ELR (cell line): ENCODE measurements around the gene PXN.
"Not testable (repeated sequence)": the region's sequence is repeated elsewhere in the genome, so short reads cannot be mapped to it uniquely, and the experiment has no call there.

Experiments
- DNase-seq: peaks from one replicate; pipeline ENCODE4 v3.0.0-alpha.2; 2015; ENCODE audit warnings: low read depth

Gene PXN

DNA sequence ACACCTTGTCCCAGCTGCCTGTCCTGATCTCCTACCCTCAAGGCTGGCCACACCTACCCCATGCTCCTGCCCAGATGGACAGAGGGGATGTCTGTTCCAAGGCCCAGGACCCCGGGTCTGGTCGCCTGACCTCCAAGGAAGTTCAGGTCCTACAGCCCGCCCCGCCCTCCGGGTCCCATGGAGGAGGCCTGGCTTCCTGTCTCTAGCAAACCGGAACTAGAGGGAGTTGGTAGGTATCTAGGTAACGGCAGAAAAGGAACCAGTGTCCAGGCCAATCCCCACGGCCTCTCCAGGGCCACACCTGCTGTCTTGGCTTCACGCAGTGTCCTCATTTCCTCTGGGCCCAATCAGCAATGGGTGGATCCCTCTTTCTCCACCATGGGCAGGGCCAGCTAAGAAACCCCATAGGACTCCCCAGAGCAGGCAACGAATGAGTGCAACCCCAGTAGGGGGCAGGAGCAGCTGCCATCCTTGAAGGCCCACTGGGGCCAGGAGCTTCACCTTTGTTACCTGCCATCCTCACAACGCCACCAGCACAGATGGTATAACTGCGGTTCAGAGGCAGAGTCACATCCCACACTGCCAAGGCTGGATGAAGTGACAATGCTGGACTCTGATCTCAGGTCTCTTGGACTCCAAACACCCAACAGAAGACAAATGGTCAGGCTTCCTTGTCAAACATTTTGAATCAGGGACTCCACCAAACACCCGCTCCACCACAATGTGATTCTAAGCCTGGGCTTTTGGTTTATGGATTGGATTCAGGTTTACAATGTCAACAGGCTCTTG is 39.5 kb downstream of the PXN start:
- no peak for DNase-seq

DNA sequence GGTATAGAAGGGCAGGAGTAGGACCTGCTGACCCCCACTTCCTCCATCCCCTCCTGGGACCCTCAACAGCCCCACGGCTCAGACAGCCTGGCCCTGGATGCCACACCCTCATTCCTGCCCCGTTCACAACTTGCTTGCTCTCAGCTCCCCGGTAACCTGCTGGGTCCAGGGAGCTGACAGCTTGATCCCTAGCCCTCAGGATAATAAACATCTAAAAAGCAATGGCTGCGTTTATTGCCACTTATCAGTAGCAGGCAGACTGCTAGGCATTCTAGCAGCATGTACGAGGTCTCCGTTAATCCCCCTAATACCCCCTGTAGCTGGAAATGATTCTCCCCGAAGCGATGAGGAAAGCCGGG is 40.4 kb downstream of the PXN start:
- no peak for DNase-seq

DNA sequence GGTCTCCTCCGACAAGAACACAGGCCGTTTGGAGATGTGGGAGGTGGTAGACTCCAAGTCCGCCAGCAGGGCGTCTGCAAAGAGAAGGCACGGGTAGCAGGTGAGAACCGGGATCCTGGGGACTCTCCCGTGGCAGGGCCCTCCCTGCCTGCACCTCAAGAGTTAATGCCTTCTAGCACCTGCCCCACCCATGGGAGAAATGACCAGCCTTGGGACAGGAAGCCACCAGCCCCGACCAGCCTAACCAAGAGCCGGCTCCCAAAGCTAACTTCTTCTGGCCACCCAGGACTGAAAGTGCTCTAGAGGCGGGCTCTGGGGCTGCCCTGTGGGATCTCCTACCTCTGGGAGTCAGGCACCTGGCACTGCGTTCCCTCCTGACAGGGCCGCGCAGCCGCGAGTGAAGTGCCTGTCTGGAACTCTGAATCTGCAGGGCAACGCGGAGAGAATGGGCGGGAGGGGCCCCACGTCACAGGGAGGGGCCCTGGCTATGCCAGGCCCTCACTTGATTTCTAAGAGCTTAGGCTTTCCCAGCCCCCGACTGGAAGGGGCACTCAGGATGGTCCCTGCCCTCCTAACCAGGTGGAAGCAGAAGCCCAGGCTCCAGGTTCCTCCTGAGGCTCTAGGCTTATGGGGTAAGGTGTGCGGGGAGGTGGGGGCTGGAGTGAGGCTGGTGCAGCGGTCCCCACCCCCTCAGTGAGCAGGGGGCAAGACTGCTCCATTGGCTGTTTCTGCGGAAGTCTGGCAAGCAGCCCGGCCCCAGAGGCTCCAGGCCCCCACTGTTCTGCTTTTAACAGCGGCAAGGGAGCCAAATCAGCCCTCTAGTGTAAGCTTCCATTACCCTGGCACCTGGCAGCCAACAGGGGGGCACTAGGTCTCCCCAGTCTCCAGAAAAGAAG is 41.0 kb downstream of the PXN start:
- no peak for DNase-seq

DNA sequence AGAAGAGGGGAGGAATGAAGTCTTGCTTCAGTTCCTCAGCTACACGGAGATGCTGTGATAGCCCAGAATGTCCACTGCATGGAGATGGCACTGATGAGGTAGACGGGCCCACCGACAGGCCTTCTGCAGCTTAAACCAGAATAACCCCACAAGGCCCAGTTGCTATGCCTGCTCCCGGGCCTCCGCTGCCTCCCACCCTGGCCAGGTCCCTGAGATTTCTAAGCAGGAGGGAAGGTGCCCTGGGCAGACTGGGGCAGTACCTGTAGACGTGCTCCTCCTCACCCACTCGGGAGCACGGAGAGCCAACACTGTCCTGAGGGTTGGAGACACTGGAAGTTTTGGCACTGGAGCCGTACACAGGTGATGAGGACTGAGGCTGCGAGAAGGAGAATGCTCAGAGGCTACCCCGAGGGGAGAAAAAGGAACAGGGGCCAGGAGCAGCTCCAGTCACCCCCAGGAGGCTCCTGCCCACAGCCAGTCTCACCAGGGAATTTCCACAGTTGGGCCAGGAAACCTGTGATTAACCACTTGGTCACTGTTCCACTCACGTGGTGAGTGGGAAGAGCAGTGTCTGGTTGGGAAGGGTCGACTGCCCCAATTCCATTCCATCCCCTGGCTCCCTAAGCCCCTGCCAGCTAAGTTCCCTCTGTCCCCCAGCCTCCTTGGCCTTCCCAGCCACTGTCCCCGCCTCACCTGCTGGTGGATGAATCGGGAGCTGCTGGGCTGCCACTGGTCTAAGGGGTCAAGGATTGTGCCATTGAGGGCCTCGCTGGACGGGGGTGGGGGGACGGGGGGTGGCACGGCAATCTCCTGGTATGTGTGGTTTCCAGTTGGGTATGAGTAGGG is 41.8 kb downstream of the PXN start:
- DNase-seq = no peak

DNA sequence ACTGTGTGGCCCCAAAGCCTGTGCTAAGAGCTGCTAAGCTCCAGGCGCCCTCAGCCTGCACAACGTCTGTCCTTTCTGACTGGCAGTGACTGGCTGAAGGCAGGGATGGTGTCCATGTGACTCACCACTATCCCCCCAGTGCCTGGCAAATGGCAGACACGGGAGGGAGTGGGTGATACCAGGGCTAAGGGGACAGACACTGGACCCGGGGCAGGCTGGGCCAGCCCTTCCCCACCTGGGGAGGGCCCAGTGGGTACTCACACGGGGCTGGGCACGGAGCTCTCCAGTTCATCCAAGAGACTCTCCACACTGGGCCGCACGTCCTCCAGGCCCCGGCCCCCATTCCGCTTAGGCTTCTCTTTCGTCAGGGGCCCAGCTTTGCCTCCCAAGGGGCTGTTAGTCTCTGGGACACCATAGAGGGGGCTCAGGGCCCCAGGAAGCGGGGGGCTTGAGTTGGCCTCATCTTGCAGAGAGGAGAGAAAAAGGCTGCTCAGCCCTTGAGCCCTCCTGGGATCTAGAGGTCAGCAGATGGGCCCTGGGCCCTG is 43.2 kb downstream of the PXN start:
- DNase-seq = no peak

DNA sequence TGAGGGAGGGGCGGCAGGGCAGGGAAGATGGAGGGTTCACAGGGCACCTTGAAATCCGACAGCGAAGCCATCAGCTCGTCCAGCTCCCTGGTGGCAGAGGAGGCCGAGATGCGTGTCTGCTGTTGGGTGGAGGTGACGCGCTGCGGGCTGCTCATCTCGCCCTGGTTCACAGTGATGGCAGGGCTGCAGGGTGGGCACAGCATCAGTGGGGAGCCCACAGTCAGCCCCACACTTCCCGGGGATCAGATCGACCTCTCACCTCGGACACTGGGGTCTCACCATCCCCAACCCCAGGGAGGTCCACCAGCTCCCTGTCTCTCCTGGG is 44.0 kb downstream of the PXN start:
- no peak for DNase-seq

DNA sequence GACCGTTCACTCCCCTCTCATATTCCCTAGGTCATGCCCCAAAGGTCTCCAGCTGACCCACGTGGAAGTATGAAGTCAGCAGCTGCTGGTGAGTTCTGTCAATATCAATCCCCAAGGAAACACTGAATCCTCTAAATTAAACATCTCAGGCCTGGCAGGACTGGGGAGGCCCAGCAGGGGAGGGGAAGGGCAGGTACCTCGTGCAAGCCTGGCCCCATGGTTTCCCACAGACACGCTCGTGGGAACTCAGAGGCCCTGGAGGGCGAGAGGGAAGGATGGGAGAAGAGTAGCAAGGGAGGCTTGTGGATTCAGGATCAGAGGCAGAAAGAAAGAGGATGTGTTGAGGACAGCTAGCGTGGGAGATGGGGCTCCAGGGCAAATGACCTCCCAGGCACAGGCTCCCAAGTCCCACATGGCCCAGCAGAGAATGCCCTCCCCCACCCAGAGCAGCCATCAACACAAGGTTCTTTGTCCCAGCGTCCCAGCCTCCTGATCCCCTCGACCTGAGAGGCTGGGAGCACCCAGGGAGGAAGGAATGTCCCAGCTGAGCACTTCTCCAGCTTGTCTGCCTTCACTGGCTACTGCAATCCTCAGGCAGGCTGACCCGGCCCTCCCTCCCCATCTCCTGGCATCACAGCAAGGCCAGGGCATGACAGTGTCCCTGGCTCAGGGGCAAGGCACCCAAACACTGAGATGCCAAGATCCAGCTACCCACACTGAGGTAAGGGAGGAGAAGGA is 44.5 kb downstream of the PXN start:
- no peak for DNase-seq

DNA sequence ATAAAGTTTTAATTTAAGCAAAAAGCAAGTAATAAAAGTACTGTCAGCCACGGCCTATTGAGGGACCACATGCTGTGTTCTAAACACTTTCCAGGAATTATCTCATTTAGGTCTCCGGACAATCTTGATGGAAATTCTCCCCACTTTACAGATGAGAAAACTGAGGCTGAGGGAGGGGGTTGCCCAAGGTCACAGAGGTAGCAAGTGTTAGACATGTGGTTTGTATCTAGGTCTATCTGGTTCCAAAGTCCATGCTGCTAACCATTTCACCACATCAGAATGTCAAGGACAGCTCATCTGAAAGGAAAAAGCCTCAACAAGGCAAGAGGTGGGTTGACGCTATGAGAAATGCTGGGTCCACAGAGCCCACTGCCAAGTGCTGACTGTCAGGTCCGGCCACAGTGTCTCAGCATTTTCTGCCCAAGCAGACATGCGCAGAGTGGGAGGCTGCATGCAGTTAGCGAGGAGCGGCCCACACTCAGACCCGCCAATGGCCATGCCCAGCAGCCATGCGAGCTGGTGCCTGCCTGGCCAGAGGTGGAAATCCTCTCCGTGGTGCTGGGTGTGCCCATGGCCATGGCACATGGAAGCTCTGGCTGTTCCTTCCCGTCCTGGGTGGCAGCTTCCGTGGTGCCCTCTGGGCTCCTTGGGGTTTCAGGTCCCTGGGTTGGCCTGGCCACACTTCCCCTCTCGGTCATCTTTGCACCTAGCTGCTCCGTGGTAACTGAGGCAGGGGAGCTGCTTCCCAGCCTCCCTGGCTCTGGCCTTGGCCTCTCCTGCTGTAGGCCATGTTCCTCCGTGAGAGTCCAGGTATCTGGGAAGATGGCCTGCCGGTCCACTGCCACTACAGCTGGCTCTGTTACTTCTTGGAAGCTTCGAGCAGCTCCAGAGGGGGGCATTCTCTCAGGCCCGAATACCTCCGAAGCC is 46.6 kb downstream of the PXN start:
- no peak for DNase-seq

DNA sequence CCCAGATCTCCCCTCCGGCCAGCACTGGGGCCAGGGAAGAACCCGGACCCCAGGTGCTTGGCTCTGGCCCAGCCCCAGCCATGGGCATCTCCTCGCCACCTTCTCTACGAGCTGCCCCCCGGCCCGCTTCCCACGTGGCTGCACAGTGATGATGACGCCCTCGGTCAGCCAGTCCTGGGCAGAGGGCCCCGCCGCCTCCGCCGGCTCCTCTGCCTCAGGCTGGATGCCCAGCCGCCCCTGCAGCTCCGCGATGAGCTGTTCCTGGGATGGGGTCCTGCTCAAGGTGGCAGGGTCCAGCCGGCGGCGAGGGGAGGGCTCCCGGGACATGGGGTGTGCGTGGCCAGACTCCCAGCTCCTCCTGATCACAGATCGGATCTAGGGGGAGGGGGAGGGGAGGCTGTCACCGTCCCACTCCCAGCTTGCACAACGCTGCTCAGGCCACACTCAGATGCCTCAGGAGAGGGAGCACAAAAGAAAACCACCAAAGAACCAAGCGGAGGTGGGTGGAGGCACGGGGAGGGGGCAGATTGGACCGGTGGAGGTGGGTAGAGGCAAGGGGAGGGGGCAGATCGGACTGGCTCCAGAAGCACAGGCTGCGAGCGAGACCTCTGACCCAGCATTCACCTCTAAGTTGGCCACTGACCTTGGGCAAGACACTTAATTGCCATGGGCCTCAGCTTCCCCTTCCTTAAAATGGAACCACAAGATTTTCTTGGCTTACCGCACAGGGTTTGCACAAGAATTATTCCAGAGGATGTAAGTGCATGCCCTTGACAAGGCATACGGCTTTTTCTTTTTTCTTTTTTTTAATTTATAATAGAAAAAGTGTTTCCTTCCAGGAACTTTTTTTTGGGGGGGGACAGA is 48.6 kb downstream of the PXN start:
- no peak for DNase-seq

DNA sequence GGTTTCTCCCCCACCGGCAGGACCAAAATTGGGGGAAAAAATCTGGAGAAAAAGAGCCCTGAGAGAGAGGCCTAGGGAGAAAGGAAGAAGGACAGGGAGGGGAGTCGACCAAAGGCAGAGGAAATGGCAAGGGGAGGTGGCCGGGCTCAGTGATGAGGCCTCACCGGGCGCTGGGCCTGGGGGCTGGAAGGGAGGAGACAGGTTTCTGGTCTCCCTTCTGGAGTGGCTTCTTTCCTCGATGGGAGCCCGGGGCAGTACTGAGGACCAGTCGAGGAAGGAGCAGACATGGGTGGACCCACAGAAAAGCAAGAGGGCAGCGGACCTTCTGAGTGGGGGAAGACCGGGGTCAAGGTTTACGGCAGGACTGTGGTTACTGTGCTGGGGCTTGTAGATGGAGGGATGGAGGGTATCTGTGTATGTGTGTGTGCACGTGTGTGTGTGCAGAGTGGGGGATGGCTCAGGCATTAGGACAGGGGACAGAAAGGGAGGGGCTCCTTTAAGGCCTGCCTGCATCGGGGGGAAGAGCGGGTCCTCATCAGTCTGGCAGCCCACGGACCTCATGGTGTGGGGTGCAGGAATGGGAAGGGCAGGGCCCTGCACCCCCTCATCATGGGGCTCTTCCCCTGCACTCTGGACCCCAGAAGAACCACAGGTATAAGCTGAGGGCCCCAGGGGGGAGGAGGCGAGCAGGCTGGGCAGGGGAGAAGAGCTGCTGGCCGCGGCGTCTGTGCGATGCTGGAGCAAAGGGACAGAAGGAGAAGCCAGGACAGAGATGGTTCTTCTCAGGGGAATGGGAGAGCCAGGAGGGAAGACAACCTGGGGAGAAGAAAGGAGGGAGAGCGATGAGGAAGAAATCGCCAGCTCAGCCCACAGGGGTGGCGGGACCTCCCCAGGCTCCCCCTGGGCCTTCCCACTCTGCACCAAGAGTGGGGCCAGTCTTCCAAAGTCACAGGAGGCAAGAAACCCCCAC is 49.5 kb downstream of the PXN start:
- no peak for DNase-seq

DNA sequence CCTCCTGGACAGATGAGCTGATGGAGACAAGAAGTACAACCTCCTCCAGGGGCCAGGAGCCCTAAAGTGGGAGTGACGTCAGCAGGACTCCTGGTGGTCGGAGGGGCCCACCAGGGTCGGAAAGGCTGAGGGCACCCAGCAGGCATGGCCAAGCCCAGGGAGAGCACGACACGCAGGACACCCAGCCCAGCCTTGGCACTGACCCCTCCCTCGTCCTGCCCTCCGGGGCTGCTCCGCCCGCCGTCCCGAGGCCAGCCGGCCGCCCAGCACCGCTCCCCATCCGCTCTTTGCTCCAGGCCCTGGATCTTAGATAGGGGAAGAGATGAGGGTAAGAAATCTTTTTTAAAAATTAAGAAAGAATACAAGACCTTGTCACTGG is 50.2 kb downstream of the PXN start:
- no peak for DNase-seq

DNA sequence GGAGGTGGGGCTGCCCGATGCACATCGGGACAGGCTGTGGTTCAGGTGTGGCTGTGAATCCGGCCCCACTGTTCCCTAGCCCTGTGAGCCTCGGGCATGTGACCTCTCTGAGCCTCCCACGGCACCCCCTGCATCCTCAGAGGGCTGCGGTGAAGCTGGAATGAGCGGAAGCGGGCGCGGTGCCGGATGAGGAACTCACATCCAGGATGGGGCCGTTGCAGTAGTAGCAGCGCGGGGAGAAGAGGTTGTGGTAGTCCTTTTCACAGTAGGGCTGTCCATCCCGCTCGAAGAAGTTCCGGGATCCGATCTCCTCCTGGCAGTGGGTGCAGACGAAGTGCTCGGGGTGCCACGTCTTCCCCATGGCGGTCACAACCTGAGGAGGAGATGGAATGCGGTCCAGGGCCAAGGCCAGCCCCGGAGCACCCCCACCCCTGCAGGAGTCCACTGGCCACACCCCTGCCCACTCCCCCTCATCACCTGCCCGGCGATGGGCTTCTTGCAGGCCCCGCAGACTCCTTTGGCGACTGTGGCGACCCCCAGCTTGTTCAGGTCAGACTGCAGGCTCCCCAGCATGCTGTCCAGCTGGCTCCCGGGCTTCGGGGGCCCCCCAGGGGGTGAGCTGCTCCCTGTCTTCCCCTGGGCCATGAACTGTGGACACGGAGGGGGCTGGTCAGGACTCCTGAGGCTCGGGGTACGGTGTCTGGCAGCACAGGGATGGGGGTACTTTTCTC is 50.7 kb downstream of the PXN start:
- DNase-seq = no peak

DNA sequence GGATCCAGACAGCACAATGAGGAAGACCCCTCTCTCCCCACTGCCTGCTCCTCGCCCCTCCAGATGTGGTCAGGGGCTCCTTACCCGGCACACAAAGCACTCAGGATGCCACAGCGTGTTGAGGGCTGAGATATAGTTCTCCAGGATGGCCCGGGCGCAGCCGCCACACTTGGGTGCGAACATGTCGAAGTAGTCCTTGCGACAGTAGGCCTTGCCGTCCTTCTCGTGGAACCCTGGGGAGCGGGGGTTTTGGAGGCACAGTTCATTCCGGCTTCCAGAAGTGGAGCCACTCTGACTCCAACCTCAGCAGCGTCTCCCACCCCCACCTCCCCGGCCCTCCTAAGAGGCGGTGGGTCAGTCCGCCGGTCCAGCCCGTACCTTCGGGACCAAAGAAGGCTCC is 51.8 kb downstream of the PXN start:
- no peak for DNase-seq

DNA sequence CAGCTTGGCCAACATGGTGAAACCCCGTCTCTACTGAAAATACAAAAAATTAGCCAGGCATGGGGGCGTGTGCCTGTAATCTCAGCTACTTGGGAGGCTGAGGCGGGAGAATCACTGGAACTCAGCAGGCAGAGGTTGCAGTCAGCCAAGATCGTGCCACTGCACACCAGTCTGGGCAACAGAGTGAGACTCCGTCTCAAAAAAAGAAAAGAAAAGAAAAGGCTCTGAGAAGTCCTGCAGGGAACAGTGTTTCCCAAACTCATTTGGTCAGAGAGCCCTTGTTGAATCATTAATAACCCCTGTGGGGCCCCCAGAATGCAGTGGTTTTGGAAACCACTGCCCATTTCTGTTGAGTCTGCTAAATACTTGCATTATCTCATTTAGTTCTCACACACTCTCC is 52.3 kb downstream of the PXN start:
- DNase-seq = not testable (repeated sequence)

DNA sequence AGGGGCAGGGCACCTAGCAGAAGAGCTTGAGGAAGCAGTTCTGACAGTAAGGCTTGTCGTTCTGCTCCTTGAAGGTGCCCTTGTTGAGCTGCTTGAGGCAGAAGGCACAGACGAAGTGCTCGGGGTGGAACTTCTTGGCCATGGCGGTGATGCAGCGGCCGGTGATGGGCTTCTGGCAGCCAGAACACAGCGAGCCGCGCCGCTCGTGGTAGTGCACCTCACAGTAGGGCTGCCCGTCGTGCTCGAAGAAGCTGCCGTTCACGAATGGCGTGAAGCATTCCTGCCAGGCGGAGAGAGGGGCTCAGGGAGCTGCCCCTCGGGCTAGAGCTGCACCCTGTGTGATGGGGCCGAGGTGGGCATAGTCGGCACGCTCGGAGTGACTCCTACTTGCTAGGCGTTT is 53.2 kb downstream of the PXN start:
- DNase-seq = no peak

DNA sequence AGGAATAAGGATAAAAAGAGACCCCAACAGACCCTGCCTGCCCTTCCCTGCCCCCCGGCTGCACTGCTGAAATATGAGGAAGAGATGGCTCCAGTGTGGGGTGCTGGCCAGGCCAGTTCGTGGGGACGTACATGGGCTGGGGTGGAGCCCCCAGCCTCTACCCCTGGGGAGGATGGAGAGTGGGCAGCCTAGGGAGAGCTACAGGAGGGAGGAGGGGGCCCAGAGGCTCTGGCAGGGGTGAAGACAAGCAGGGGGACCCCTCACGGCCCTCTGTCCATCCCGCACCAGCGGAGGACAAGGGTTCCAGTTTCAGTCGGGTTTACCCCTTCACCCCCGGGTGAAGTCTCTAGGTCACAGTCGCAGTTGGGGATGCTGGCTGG is 53.6 kb downstream of the PXN start:
- DNase-seq = no peak

DNA sequence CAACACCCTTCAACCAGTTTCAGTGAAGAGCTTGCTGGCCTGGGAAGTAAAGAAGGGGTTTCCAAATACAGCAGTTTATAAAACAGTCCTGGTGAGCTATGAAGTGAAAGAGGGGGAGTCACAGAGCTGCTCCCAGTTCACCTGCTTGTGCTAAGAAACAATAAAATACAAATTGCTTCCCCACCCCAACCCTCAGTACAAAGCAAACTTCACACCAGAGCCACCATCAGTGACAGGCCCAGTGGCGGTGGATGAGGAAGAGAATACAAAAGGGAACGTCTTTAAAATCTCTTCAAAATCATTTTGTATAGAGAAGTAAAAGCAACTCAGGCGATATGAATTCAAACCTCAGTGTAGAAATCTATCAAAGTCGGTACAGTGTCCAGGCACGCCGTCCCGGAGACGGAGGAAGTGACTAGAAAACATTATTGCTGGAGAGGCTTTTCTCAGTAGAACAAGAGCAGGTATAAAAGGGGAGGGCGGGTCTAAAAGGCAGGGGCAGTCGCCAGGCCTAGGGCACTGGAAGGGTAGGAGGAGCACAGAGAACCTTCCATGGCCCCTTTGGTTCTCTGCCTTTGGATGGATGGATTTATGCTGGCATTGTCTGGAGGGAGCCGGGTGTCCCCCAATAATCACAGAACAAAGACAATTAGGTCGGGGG is 54.2 kb downstream of the PXN start:
- no peak for DNase-seq
